Trophoblast cell (in vitro differentiated cells and primary cell): Measurements from ENCODE around the gene EXT2.

Experiments used
- DNase-seq, 2 donors: peaks; one replicate each; pipeline ENCODE4 v3.0.0-alpha.2; 2016
- H2AFZ ChIP-seq: 2 replicates; pipeline ENCODE4 v1.6.1; 2013; ENCODE audit warnings: low read length, moderate library complexity, mild to moderate bottlenecking; ENCODE audit not compliant: insufficient read depth, poor library complexity
- H2AK5ac ChIP-seq: 2 replicates; pipeline ENCODE4 v1.6.1; 2013; ENCODE audit warnings: mild to moderate bottlenecking, low read length
- H2BK120ac ChIP-seq: 2 replicates; pipeline ENCODE4 v1.6.1; 2013; ENCODE audit warnings: low read length, mild to moderate bottlenecking, moderate library complexity; ENCODE audit not compliant: insufficient read depth, poor library complexity
- H2BK12ac ChIP-seq: 2 replicates; pipeline ENCODE4 v1.6.1; 2013; ENCODE audit warnings: mild to moderate bottlenecking, low read length, moderate library complexity
- H2BK5ac ChIP-seq: 2 replicates; pipeline ENCODE4 v1.6.1; 2013; ENCODE audit warnings: low read length, low read depth, moderate library complexity, mild to moderate bottlenecking; ENCODE audit not compliant: poor library complexity
- H3K14ac ChIP-seq: 2 replicates; pipeline ENCODE4 v1.6.1; 2013; ENCODE audit warnings: mild to moderate bottlenecking, low read length
- H3K18ac ChIP-seq: 2 replicates; pipeline ENCODE4 v1.6.1; 2013; ENCODE audit warnings: mild to moderate bottlenecking, low read length
- H3K23ac ChIP-seq: 2 replicates; pipeline ENCODE4 v1.6.1; 2013; ENCODE audit warnings: low read length
- H3K27ac ChIP-seq: 2 replicates; pipeline ENCODE4 v1.5.1; 2013; ENCODE audit warnings: low read depth, mild to moderate bottlenecking, inconsistent platforms, low read length, moderate library complexity
- H3K27me3 ChIP-seq: 2 replicates; pipeline ENCODE4 v1.6.1; 2013; ENCODE audit warnings: inconsistent platforms, mild to moderate bottlenecking, low read length, moderate library complexity; ENCODE audit not compliant: insufficient read depth
- H3K36me3 ChIP-seq, 2 experiments: 1 replicate in 1 of 2; 2 replicates in 1 of 2; pipeline ENCODE4 v1.6.1; 2013; ENCODE audit warnings: low read length in 2 of 2, mild to moderate bottlenecking in 2 of 2, moderate library complexity in 1 of 2; ENCODE audit not compliant: insufficient read depth in 2 of 2, control insufficient read depth in 1 of 2
- H3K4ac ChIP-seq: 2 replicates; pipeline ENCODE4 v1.6.1; 2013; ENCODE audit warnings: low read depth, mild to moderate bottlenecking, low read length, moderate library complexity
- H3K4me1 ChIP-seq, 2 experiments: 1 replicate in 1 of 2; 2 replicates in 1 of 2; pipeline ENCODE4 v1.6.1; 2013; ENCODE audit warnings: low read length in 2 of 2, mild to moderate bottlenecking in 2 of 2, moderate library complexity in 1 of 2; ENCODE audit not compliant: insufficient read depth in 2 of 2, control insufficient read depth in 1 of 2
- H3K4me2 ChIP-seq: 2 replicates; pipeline ENCODE4 v1.6.1; 2013; ENCODE audit warnings: inconsistent platforms, mild to moderate bottlenecking, low read length, moderate library complexity
- H3K4me3 ChIP-seq: 2 replicates; pipeline ENCODE4 v1.5.1; 2013; ENCODE audit warnings: mild to moderate bottlenecking, low read depth, low read length, inconsistent platforms
- H3K79me1 ChIP-seq: one replicate; pipeline ENCODE4 v1.6.1; 2013; ENCODE audit warnings: low read length
- H3K79me2 ChIP-seq: 2 replicates; pipeline ENCODE4 v1.6.1; 2013; ENCODE audit warnings: low read length, mild to moderate bottlenecking; ENCODE audit not compliant: control insufficient read depth, insufficient read depth, poor library complexity
- H3K9ac ChIP-seq: 2 replicates; pipeline ENCODE4 v1.6.1; 2013; ENCODE audit warnings: mild to moderate bottlenecking, low read length
- H3K9me3 ChIP-seq: 2 replicates; pipeline ENCODE4 v1.6.1; 2013; ENCODE audit warnings: low read depth, mild to moderate bottlenecking, control low read depth, inconsistent platforms, low read length; ENCODE audit not compliant: insufficient read depth
- H4K12ac ChIP-seq: 2 replicates; pipeline ENCODE4 v1.6.1; 2013; ENCODE audit warnings: low read depth, mild to moderate bottlenecking, low read length, moderate library complexity
- H4K8ac ChIP-seq: 2 replicates; pipeline ENCODE4 v1.6.1; 2013; ENCODE audit warnings: low read depth, mild to moderate bottlenecking, low read length, moderate library complexity
- H4K91ac ChIP-seq: one replicate; pipeline ENCODE4 v1.6.1; 2013; ENCODE audit warnings: low read depth, mild to moderate bottlenecking, low read length, moderate library complexity
- WGBS: extraction: QIAGEN DNeasy Blood & Tissue Kit; methylation state at CpG from one replicate; pipeline ENCODE4 v1.1.7; 2013; ENCODE audit warnings: missing lambda C conversion rate; ENCODE audit not compliant: insufficient read length, insufficient coverage; ENCODE audit errors: extremely low coverage; 5-methylcytosine and 5-hydroxymethylcytosine counted together

The EXT2 gene

GRCh38 chr11:44101098-44101497 lies 5.6 kb downstream of the EXT2 start:
- Histone ChIP-seq H2AFZ (no peak overlapping the region), H3K4ac (no peak overlapping the region), H2AK5ac (no peak overlapping the region), H4K91ac (no peak overlapping the region), H3K79me1 (peaks cover under 1% of the 10 kb centered on the region), H3K4me2 (no peak overlapping the region), H4K12ac (no peak overlapping the region), H3K27me3 (no peaks in the 10 kb centered on the region), H2BK120ac (no peak overlapping the region), H4K8ac (no peak overlapping the region), H3K9me3 (no peaks in the 10 kb centered on the region), H3K4me1 (peaks cover 4% of the 10 kb centered on the region in 2 experiments), H3K23ac (no peak overlapping the region), H2BK5ac (no peak overlapping the region), H3K14ac (no peak overlapping the region), H3K4me3 (no peak overlapping the region), H3K18ac (no peak overlapping the region), H3K79me2 (peaks cover 4% of the 10 kb centered on the region), H3K36me3 (no peaks in the 10 kb centered on the region), H3K9ac (no peak overlapping the region), H3K27ac (no peak overlapping the region), H2BK12ac (no peak overlapping the region)
- no CpG with 5 or more reads among the region's 2 CpGs for WGBS
- peak; percentile 51 to 73 for DNase-seq

- no peaks in the 10 kb centered on the region for H3K4me1 ChIP-seq
Measured at GRCh38 chr11:44104481-44105294, 9.2 kb downstream of the EXT2 start.

GRCh38 chr11:44108260-44108659 lies 12.8 kb downstream of the EXT2 start:
- no peak overlapping the region for H3K18ac ChIP-seq
- H3K79me2 ChIP-seq: no peaks in the 10 kb centered on the region
- H3K9ac ChIP-seq: no peak overlapping the region
- no peak overlapping the region for H3K4me2 ChIP-seq
- DNase-seq: no peak
- H3K14ac ChIP-seq: no peak overlapping the region
- no CpG with 5 or more reads among the region's 6 CpGs for WGBS
- no peaks in the 10 kb centered on the region for H3K27me3 ChIP-seq
- H3K4ac ChIP-seq: no peak overlapping the region
- no peak overlapping the region for H2AK5ac ChIP-seq
- H2BK120ac ChIP-seq: no peak overlapping the region
- H3K9me3 ChIP-seq: no peaks in the 10 kb centered on the region
- peaks cover 7 to 11% of the 10 kb centered on the region in 2 experiments for H3K36me3 ChIP-seq
- no peak overlapping the region for H2BK12ac ChIP-seq
- H4K91ac ChIP-seq: no peak overlapping the region
- H4K8ac ChIP-seq: no peak overlapping the region
- H4K12ac ChIP-seq: no peak overlapping the region
- no peak overlapping the region for H2BK5ac ChIP-seq
- H3K23ac ChIP-seq: no peak overlapping the region
- no peaks in the 10 kb centered on the region for H3K4me1 ChIP-seq
- no peaks in the 10 kb centered on the region for H3K79me1 ChIP-seq
- no peak overlapping the region for H3K27ac ChIP-seq
- H2AFZ ChIP-seq: no peak overlapping the region
- no peak overlapping the region for H3K4me3 ChIP-seq

More at GRCh38 chr11:44104481-44105294, 9.2 kb downstream of the EXT2 start:
- peaks cover 5 to 11% of the 10 kb centered on the region in 2 experiments for H3K36me3 ChIP-seq
- H3K14ac ChIP-seq: no peak overlapping the region
- no peaks in the 10 kb centered on the region for H3K79me2 ChIP-seq
- H3K4me3 ChIP-seq: no peak overlapping the region
- no peak overlapping the region for H4K12ac ChIP-seq
- no peak overlapping the region for H3K4ac ChIP-seq
- H2BK5ac ChIP-seq: no peak overlapping the region
- H3K27ac ChIP-seq: no peak overlapping the region
- no peak overlapping the region for H4K91ac ChIP-seq
- H4K8ac ChIP-seq: no peak overlapping the region
- no peaks in the 10 kb centered on the region for H3K79me1 ChIP-seq
- no peak overlapping the region for H2AFZ ChIP-seq
- H3K9me3 ChIP-seq: no peaks in the 10 kb centered on the region
- no peak overlapping the region for H3K23ac ChIP-seq
- DNase-seq: no peak
- H3K9ac ChIP-seq: no peak overlapping the region
- H3K27me3 ChIP-seq: no peaks in the 10 kb centered on the region
- no peak overlapping the region for H2BK12ac ChIP-seq
- H3K4me2 ChIP-seq: no peak overlapping the region
- no peak overlapping the region for H2AK5ac ChIP-seq
- no peak overlapping the region for H2BK120ac ChIP-seq
- H3K18ac ChIP-seq: no peak overlapping the region
- no CpG with 5 or more reads among the region's 5 CpGs for WGBS

GRCh38 chr11:44110231-44110679 lies 14.8 kb downstream of the EXT2 start:
- H2AK5ac ChIP-seq: no peak overlapping the region
- H3K27me3 ChIP-seq: no peaks in the 10 kb centered on the region
- H4K8ac ChIP-seq: no peak overlapping the region
- H3K36me3 ChIP-seq: peaks cover 8 to 22% of the 10 kb centered on the region in 2 experiments
- H3K9me3 ChIP-seq: no peaks in the 10 kb centered on the region
- WGBS: no CpG with 5 or more reads among the region's 4 CpGs
- H3K79me2 ChIP-seq: no peaks in the 10 kb centered on the region
- H2AFZ ChIP-seq: no peak overlapping the region
- H4K12ac ChIP-seq: no peak overlapping the region
- no peak overlapping the region for H4K91ac ChIP-seq
- peak; percentile 38 to 67 for DNase-seq
- H2BK5ac ChIP-seq: no peak overlapping the region
- H3K18ac ChIP-seq: no peak overlapping the region
- H2BK120ac ChIP-seq: no peak overlapping the region
- H3K9ac ChIP-seq: no peak overlapping the region
- H3K4me1 ChIP-seq: no peaks in the 10 kb centered on the region
- no peak overlapping the region for H3K14ac ChIP-seq
- no peak overlapping the region for H3K27ac ChIP-seq
- no peak overlapping the region for H3K4ac ChIP-seq
- H2BK12ac ChIP-seq: no peak overlapping the region
- H3K4me2 ChIP-seq: no peak overlapping the region
- H3K79me1 ChIP-seq: no peaks in the 10 kb centered on the region
- H3K23ac ChIP-seq: no peak overlapping the region
- H3K4me3 ChIP-seq: no peak overlapping the region
